Upper lobe of right lung (tissue), 1 donor: ENCODE results near the gene ZC3H7B. TPM values are rescaled to one million over a fixed set of nuclear protein-coding genes. Genes with fewer than 3 reads are reported as not detected.
"Not testable (repeated sequence)": the region's sequence is repeated elsewhere in the genome, so short reads cannot be mapped to it uniquely, and the experiment has no call there.

Experiments
- ATAC-seq: fragments of 200-7000 bp; cut with Tn5 transposase; one replicate; pipeline ENCODE4 v1.9.1; 2020; ENCODE audit warnings: mild to moderate bottlenecking, moderate library complexity
- DNase-seq: peaks from one replicate; pipeline ENCODE4 v3.0.0-alpha.2; 2020
- H3K27ac ChIP-seq: fragments of 200-600 bp; one replicate; pipeline ENCODE4 v1.8.0; 2022
- H3K27me3 ChIP-seq: fragments of 200-600 bp; one replicate; pipeline ENCODE4 v1.8.0; 2022; ENCODE audit warnings: mild to moderate bottlenecking
- H3K36me3 ChIP-seq: fragments of 200-600 bp; one replicate; pipeline ENCODE4 v1.8.0; 2022
- H3K4me1 ChIP-seq: fragments of 200-600 bp; one replicate; pipeline ENCODE4 v1.8.0; 2022
- H3K4me3 ChIP-seq: fragments of 200-600 bp; one replicate; pipeline ENCODE4 v1.8.0; 2022; ENCODE audit warnings: mild to moderate bottlenecking
- H3K9me3 ChIP-seq: fragments of 200-600 bp; one replicate; pipeline ENCODE4 v1.8.0; 2022
- intact Hi-C: fragments of 100-400 bp; cut with DNase I; formaldehyde crosslinking; loops from one replicate; pipeline ENCODE4 v1.11.0; 2022
- total RNA-seq: library from RNA; stranded (reverse); fragmentation: NEBNext Ultra II Directional; extraction: Animal tissue kit (Norgen Biotek cat#: 25700); gene quantifications from one replicate; pipeline ENCODE4 v1.2.1, GENCODE V29; 2021
- TF ChIP-seq, protein P1 (sequence below): fragments of 200-600 bp; IDR thresholded peaks from one replicate; pipeline ENCODE4 v1.8.0; 2022; ENCODE audit warnings: antibody characterized with exemption
- donor health status: DM: no; HTN: yes; CAD: no; lungs with severe emphysema.

Gene ZC3H7B
- total RNA-seq, 1 donor from 2014 or later: 70.3 TPM

DNA sequence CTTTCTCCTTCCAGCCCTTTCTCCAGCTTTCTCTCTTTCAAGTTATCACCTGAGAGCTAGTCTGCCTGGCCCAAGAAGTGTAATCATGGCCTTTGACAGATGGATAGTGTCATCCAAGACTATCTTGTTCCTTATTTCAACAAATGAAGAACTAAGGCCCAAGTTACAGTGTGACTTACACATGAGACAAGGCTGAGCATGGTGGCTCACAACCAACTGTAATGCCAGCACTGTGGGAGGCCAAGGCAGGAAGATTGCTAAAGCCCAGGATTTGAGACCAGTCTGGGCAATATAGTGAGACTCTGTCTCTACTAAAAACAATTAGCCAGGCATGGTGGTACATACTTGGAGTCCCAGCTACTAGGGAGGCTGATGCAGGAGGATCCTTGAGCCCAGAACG, 11.7 kb upstream of the ZC3H7B start:
- Histone ChIP-seq H3K27ac (peak overlapping the region; percentile 12), H3K4me3 (no peak overlapping the region), H3K4me1 (peaks cover 34% of the 10 kb centered on the region), H3K36me3 (no peaks in the 10 kb centered on the region), H3K27me3 (no peaks in the 10 kb centered on the region), H3K9me3 (no peaks in the 10 kb centered on the region)
- intact Hi-C loops: no loop called here
- DNase-seq (no peak), ATAC-seq (no peak)
- TF ChIP-seq, protein P1, sequence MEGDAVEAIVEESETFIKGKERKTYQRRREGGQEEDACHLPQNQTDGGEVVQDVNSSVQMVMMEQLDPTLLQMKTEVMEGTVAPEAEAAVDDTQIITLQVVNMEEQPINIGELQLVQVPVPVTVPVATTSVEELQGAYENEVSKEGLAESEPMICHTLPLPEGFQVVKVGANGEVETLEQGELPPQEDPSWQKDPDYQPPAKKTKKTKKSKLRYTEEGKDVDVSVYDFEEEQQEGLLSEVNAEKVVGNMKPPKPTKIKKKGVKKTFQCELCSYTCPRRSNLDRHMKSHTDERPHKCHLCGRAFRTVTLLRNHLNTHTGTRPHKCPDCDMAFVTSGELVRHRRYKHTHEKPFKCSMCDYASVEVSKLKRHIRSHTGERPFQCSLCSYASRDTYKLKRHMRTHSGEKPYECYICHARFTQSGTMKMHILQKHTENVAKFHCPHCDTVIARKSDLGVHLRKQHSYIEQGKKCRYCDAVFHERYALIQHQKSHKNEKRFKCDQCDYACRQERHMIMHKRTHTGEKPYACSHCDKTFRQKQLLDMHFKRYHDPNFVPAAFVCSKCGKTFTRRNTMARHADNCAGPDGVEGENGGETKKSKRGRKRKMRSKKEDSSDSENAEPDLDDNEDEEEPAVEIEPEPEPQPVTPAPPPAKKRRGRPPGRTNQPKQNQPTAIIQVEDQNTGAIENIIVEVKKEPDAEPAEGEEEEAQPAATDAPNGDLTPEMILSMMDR: no peak

GRCh38 chr22:41290262-41291221, 10.8 kb upstream of the ZC3H7B start:
- Histone ChIP-seq H3K4me1 (peaks cover 26% of the 10 kb centered on the region), H3K4me3 (no peak overlapping the region), H3K36me3 (no peaks in the 10 kb centered on the region), H3K9me3 (no peaks in the 10 kb centered on the region), H3K27me3 (no peaks in the 10 kb centered on the region), H3K27ac (peak overlapping the region; percentile 61)
- DNase-seq (no peak), ATAC-seq (no peak)
- TF ChIP-seq, protein P1: no peak
- intact Hi-C loops: no loop called here

DNA sequence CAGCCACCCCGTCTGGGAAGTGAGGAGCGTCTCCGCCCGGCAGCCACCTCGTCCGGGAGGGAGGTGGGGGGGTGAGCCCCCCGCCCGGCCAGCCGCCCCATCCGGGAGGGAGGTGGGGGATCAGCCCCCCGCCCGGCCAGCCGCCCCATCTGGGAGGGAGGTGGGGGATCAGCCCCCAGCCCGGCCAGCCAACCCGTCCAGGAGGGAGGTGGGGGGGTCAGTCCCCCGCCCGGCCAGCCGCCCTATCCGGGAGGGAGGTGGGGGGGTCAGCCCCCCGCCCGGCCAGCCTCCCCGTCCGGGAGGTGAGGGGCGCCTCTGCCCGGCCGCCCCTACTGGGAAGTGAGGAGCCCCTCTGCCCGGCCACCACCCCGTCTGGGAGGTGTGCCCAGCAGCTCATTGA, 6.5 kb upstream of the ZC3H7B start:
- intact Hi-C loops, H3K4me3 ChIP-seq, H3K27ac ChIP-seq: not testable (repeated sequence)

DNA sequence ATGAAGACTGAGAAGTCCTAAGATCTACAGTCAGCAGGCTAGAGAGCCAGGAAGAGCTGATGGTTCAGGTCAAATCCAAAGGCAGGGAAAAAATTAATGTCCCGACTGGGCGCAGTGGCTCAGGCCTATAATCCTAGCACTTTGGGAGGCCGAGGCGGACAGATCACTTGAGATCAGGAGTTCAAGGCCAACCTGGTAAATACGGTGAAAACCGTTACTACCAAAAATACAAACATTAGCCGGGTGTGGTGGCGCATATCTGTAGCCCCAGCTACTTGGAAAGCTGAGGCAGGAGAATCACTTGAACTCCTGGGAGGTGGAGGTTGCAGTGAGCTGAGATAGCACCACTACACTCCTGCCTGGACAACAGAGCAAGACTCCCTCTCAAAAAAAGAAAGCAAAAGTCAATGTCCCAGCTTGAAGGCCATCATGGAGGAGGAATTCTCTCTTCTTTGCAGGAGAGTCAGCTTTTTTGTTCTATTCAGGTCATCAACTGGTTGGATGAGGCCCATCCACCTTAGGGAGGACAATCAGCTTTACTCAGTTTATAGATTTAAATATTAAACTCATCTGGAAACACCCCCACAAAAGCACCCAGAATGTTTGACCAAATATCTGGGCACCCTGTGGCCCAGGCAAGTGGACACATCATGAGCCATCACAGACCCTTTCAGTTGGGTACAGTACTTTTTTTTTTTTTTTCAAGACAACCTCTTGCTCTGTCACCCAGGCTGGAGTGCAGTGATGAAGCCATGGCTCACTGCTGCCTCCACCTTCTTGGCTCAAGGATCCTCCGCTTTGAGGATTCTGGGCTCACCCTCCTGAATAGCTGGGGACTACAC, 4.3 kb upstream of the ZC3H7B start:
- ATAC-seq: no peak
- H3K27ac ChIP-seq: no peak overlapping the region

More for the DNA sequence above, 6.5 kb upstream of the ZC3H7B start:
- not testable (repeated sequence) for ATAC-seq, DNase-seq, H3K27me3 ChIP-seq, H3K36me3 ChIP-seq, H3K9me3 ChIP-seq, H3K4me1 ChIP-seq

GRCh38 chr22:41300661-41301060, 664 bp upstream of the ZC3H7B start:
- H3K4me1 ChIP-seq: peaks cover 13% of the 10 kb centered on the region
- intact Hi-C loops: no loop called here
- H3K4me3 ChIP-seq: peak overlapping the region; percentile 96
- H3K27me3 ChIP-seq: no peaks in the 10 kb centered on the region
- H3K9me3 ChIP-seq: no peaks in the 10 kb centered on the region
- DNase-seq: no peak
- H3K27ac ChIP-seq: peak overlapping the region; percentile 92
- ATAC-seq: no peak
- TF ChIP-seq, protein P1: no peak
- H3K36me3 ChIP-seq: no peaks in the 10 kb centered on the region

More for the DNA sequence above, 4.3 kb upstream of the ZC3H7B start:
- H3K36me3 ChIP-seq: no peaks in the 10 kb centered on the region
- TF ChIP-seq, protein P1: no peak
- intact Hi-C loops: no loop called here
- no peak overlapping the region for H3K4me3 ChIP-seq
- no peaks in the 10 kb centered on the region for H3K9me3 ChIP-seq
- H3K4me1 ChIP-seq: peaks cover 6% of the 10 kb centered on the region
- no peak for DNase-seq
- no peaks in the 10 kb centered on the region for H3K27me3 ChIP-seq
